Lower lobe of right lung (tissue), 2 donors: ENCODE data around the gene SLC2A10. TPM values are rescaled to one million over a fixed set of nuclear protein-coding genes. Genes with fewer than 3 reads are reported as not detected.

Source experiments
- ATAC-seq, 2 donors: fragments of 200-7000 bp; cut with Tn5 transposase; one replicate each; pipeline ENCODE4 v1.9.1; 2020 to 2022; ENCODE audit warnings: mild to moderate bottlenecking in 2 of 2, moderate library complexity in 2 of 2
- DNase-seq: peaks from one replicate; pipeline ENCODE4 v3.0.0-alpha.2; 2020
- H3K27ac ChIP-seq: fragments of 200-600 bp; one replicate; pipeline ENCODE4 v1.8.0; 2022
- H3K27me3 ChIP-seq: fragments of 200-600 bp; one replicate; pipeline ENCODE4 v1.8.0; 2022; ENCODE audit warnings: low read depth
- H3K36me3 ChIP-seq: fragments of 200-600 bp; one replicate; pipeline ENCODE4 v1.8.0; 2022; ENCODE audit warnings: mild to moderate bottlenecking
- H3K4me1 ChIP-seq: fragments of 200-600 bp; one replicate; pipeline ENCODE4 v1.8.0; 2022
- H3K4me3 ChIP-seq: fragments of 200-600 bp; one replicate; pipeline ENCODE4 v1.8.0; 2022; ENCODE audit warnings: mild to moderate bottlenecking
- H3K9me3 ChIP-seq: fragments of 200-600 bp; one replicate; pipeline ENCODE4 v1.8.0; 2022
- CTCF ChIP-seq: fragments of 200-600 bp; IDR thresholded peaks from one replicate; pipeline ENCODE4 v1.8.0; 2022; ENCODE audit warnings: antibody characterized with exemption, mild to moderate bottlenecking
- intact Hi-C: fragments of 100-400 bp; cut with DNase I; formaldehyde crosslinking; loops from one replicate; pipeline ENCODE4 v1.11.0; 2022
- total RNA-seq: library from RNA; stranded (reverse); fragmentation: NEBNext Ultra II Directional; extraction: Animal tissue kit (Norgen Biotek cat#: 25700); gene quantifications from one replicate; pipeline ENCODE4 v1.2.1, GENCODE V29; 2021
- donor health status: DM: no; HTN: yes; CAD: no; lungs with severe emphysema.

The SLC2A10 gene
- total RNA-seq, 1 donor from 2014 or later, result 11.5 TPM

- Histone ChIP-seq H3K27me3 (no peaks in the 10 kb centered on the region), H3K9me3 (no peaks in the 10 kb centered on the region), H3K27ac (peak overlapping the region; percentile 96), H3K4me1 (peaks cover 20% of the 10 kb centered on the region), H3K4me3 (peak overlapping the region; percentile 85), H3K36me3 (peaks cover 17% of the 10 kb centered on the region)
- ATAC-seq (no peak), DNase-seq (no peak)
- TF ChIP-seq CTCF, result no peak
- intact Hi-C loops, result no loop called here
Measured at GRCh38 chr20:46690219-46691106, 19.0 kb upstream of the SLC2A10 start.

- no peak for TF ChIP-seq CTCF
- peaks cover 20% of the 10 kb centered on the region for H3K4me1 ChIP-seq
- DNase-seq (no peak), ATAC-seq (no peak)
- H3K27me3 ChIP-seq, result no peaks in the 10 kb centered on the region
- intact Hi-C loops, result no loop called here
- H3K36me3 ChIP-seq, result peaks cover 9% of the 10 kb centered on the region
- H3K4me3 ChIP-seq, result no peak overlapping the region
- no peaks in the 10 kb centered on the region for H3K9me3 ChIP-seq
- H3K27ac ChIP-seq, result no peak overlapping the region
Measured at GRCh38 chr20:46691196-46691595, 18.3 kb upstream of the SLC2A10 start.

- intact Hi-C loops, result no loop called here
- Histone ChIP-seq H3K4me3 (no peak overlapping the region), H3K27me3 (no peaks in the 10 kb centered on the region), H3K9me3 (no peaks in the 10 kb centered on the region), H3K27ac (no peak overlapping the region), H3K4me1 (no peaks in the 10 kb centered on the region), H3K36me3 (no peaks in the 10 kb centered on the region)
- TF ChIP-seq CTCF, result no peak
- DNase-seq (no peak), ATAC-seq (peak; percentile 41 to 44)
Measured at GRCh38 chr20:46694484-46694883, 15.0 kb upstream of the SLC2A10 start.

GRCh38 chr20:46695892-46696291 is 13.6 kb upstream of the SLC2A10 start:
- Histone ChIP-seq H3K4me3 (no peak overlapping the region), H3K4me1 (no peaks in the 10 kb centered on the region), H3K27ac (no peak overlapping the region), H3K9me3 (no peaks in the 10 kb centered on the region), H3K36me3 (no peaks in the 10 kb centered on the region), H3K27me3 (no peaks in the 10 kb centered on the region)
- TF ChIP-seq CTCF, result no peak
- DNase-seq, result no peak
- ATAC-seq, result no peak
- intact Hi-C loops, result no loop called here

DNA sequence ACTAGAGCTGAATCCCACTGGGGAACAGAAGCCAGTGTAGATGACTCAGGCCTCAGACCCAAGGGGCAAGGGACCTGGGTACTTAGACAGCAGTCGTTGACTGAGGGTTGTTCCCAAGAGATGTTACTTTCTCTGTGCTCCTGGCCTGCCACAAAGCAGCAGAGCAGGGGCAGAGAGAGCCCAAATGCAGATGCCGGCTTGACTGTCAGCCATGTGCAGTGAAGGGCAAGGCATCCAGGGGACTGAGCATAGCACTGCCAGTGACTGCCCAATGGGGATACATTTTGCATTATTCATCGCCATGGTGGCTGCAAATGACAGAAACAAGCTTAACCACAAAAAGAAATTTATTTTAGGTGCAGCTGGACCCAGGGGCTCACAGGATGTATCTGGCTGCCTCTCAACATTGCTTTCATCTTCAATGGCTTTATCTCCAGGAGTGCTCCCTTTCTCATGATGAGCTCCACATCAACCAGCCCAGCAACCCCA is 12.6 kb upstream of the SLC2A10 start:
- Histone ChIP-seq H3K27me3 (no peaks in the 10 kb centered on the region), H3K4me1 (no peaks in the 10 kb centered on the region), H3K4me3 (no peak overlapping the region), H3K36me3 (no peaks in the 10 kb centered on the region), H3K27ac (no peak overlapping the region), H3K9me3 (no peaks in the 10 kb centered on the region)
- DNase-seq, result no peak
- intact Hi-C loops, result no loop called here
- ATAC-seq, result no peak
- no peak for TF ChIP-seq CTCF
